ENCODE measurements around the gene LYG1.
"Not testable (repeated sequence)": the region's sequence is repeated elsewhere in the genome, so short reads cannot be mapped to it uniquely, and the experiment has no call there.

LYG1 gene

DNA sequence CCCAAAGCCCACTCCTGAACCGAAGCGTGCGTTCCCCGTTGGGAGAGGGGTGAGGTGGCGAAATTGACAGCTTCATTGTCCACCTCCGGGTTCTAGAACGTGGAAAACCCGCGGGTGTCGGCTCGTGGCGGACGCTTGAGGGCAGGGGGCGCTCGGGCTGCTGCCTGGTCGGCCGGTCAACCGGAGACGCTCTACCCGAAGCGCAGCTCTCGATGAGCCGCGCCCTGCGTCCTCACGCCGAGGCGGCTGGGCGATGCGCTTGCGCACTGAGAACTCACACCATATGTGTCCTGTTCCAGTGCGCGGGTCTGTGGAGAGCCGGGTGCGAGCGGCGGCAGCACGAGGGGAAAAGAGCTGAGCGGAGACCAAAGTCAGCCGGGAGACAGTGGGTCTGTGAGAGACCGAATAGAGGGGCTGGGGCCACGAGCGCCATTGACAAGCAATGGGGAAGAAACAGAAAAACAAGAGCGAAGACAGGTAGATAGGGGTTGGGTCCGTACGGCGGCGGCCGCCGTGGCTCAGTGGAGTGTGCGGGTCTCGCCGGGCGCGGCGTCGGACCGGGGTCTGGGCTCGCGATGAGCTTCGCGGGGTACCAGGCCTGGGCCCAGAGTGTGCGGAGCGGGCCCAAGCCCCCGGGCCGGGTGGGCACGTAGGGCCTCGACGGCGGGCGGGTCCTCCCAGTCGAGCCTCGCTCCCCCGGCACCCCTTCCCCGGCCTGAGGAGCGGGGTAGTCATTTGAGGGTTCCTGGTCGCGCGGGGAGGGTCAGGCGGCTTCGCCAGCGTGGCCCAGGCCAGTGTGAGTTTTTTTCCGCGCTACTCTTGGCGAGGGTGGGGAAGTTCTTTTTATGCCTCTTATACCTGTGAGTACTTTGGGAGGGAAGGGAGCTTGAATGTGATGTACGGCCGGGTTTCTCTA is 36.4 kb upstream of the LYG1 start, which contains the start of gene EIF5B:
Gene EIF5B, plus strand, starts transcription at position 277 of the 916 bp plus-strand sequence. Its CDS starts 166 bp downstream, at position 443.
- TF ChIP-seq, protein P1, sequence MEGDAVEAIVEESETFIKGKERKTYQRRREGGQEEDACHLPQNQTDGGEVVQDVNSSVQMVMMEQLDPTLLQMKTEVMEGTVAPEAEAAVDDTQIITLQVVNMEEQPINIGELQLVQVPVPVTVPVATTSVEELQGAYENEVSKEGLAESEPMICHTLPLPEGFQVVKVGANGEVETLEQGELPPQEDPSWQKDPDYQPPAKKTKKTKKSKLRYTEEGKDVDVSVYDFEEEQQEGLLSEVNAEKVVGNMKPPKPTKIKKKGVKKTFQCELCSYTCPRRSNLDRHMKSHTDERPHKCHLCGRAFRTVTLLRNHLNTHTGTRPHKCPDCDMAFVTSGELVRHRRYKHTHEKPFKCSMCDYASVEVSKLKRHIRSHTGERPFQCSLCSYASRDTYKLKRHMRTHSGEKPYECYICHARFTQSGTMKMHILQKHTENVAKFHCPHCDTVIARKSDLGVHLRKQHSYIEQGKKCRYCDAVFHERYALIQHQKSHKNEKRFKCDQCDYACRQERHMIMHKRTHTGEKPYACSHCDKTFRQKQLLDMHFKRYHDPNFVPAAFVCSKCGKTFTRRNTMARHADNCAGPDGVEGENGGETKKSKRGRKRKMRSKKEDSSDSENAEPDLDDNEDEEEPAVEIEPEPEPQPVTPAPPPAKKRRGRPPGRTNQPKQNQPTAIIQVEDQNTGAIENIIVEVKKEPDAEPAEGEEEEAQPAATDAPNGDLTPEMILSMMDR (IDR thresholded peaks at IDR 0.05; ENCODE audit: low read length, missing control alignments): peak; percentile 61
- peak; percentile 97 for DNase-seq (ENCODE audit: low read depth)
- peak within 1 kb of the TSS; percentile 97 for H3K4me3 ChIP-seq (replicated peaks; ENCODE audit: low read depth, low read length)

DNA sequence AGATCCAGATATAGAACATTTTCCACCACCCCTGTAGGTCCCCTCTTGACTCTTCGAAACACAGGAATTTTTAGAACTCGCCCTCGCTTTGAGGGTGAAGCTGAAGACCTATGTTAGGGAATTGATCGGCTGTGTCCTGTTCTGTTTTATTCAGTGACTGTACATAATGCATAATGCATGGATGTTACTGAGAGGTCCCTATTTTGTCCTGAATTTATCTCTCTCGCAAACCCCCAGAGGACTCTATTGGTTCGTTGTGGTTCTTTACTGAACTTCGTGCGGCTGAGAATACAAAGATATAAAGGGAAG is 35.8 kb upstream of the LYG1 start:
- no peak for DNase-seq (ENCODE audit: low read depth)
- TF ChIP-seq, protein P1 (IDR thresholded peaks at IDR 0.05; ENCODE audit: low read length, missing control alignments): no peak

GRCh38 chr2:99335911-99336803 is 35.2 kb upstream of the LYG1 start, which contains the start of gene TXNDC9:
Gene TXNDC9 (minus strand): TSS chr2:99336333. CDS start chr2:99333210, 3,123 bp downstream.
- TF ChIP-seq, protein P1 (IDR thresholded peaks at IDR 0.05; ENCODE audit: low read length, missing control alignments): no peak
- peak; percentile 100 for DNase-seq (ENCODE audit: low read depth)
- peak within 1 kb of the TSS; percentile 97 for H3K4me3 ChIP-seq (replicated peaks; ENCODE audit: low read depth, low read length)

More for the DNA sequence above, 35.8 kb upstream of the LYG1 start:
- H3K4me3 ChIP-seq (replicated peaks; ENCODE audit: low read depth, low read length): peak overlapping the region; percentile 97

- DNase-seq (ENCODE audit: low read depth): no peak
These were observed 24.4 kb upstream of the LYG1 start for GRCh38 chr2:99325384-99325783.

GRCh38 chr2:99317873-99318200 is 16.8 kb upstream of the LYG1 start:
- not testable (repeated sequence) for DNase-seq (ENCODE audit: low read depth); H3K4me3 ChIP-seq (replicated peaks; ENCODE audit: low read depth, low read length)

More at GRCh38 chr2:99325384-99325783, 24.4 kb upstream of the LYG1 start:
- TF ChIP-seq, protein P1 (IDR thresholded peaks at IDR 0.05; ENCODE audit: low read length, missing control alignments): no peak
- H3K4me3 ChIP-seq (replicated peaks; ENCODE audit: low read depth, low read length): no peak overlapping the region

DNA sequence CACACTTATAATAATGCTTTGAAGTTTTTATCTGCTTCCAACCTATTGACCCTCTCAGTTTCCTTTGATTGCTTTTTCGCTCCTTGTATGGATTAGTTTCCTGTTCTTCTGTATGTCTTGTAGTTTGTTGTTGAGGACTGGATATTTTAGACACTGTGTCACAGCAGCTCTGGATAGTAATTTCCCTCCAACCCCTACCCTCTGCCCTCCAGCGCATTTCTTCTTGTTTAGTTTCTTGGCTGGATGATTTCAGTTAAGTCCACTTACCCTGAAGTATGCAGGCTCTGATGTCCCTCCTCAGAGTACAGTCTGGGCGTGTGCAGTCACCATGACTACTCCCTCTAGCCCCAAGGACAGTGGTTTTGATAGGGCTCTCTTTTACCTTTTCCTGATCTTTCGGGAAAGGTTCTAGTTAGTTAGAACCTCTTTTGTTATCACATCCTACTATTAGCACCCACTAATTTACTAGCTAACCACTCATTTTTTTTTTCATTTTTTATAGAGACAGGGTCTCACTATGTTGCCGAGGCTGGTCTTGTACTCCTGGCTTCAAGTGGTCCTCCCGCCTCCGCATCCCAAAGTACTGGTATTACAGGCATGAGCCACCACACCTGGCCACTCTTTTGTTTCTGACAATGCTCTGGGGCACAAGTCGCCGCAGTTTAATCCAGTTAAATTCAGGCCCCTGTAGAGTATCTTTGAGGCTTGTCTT is 16.3 kb upstream of the LYG1 start:
- no peak for DNase-seq (ENCODE audit: low read depth)
- no peak overlapping the region for H3K4me3 ChIP-seq (replicated peaks; ENCODE audit: low read depth, low read length)
- TF ChIP-seq, protein P1 (IDR thresholded peaks at IDR 0.05; ENCODE audit: low read length, missing control alignments): no peak

Measured in fibroblast of pulmonary artery (primary cell).